ENCODE results near the gene AHNAK. TPM values are rescaled to one million over a fixed set of nuclear protein-coding genes. Genes with fewer than 3 reads are reported as not detected.
A peak's percentile ranks its signal among the peaks of the same experiment; 100 is the strongest.

Gene AHNAK
- total and polyA plus RNA-seq, 2 donors (not counting 1 experiment from before 2014, with no cell fraction given) = 220 to 762 TPM

GRCh38 chr11:62535802-62536201, 10.8 kb downstream of the AHNAK start:
- Histone ChIP-seq H4K20me1 (ENCODE audit: control insufficient read depth, extremely low read depth, insufficient read depth, low read length) (peaks cover 20% of the 10 kb centered on the region), H3K27me3 (ENCODE audit: control insufficient read depth, insufficient read depth, low read length) (no peaks in the 10 kb centered on the region), H2AFZ (ENCODE audit: low read length) (no peak overlapping the region), H3K9ac (ENCODE audit: insufficient read depth, low read length) (no peak overlapping the region), H3K36me3 (ENCODE audit: control insufficient read depth, insufficient read depth, low read length) (peaks cover 48% of the 10 kb centered on the region), H3K27ac (ENCODE audit: insufficient read depth, low read length) (peak overlapping the region; percentile 18), H3K4me1 (ENCODE audit: control insufficient read depth, extremely low read depth, insufficient read depth, low read length) (peaks cover 27% of the 10 kb centered on the region), H3K9me3 (ENCODE audit: control insufficient read depth, insufficient read depth, low read depth, low read length) (no peaks in the 10 kb centered on the region), H3K4me3 (replicated peaks in 1 of 4; ENCODE audit: control extremely low read depth in 1 of 4, insufficient read depth in 1 of 4, low read depth in 3 of 4, low read length in 4 of 4) (no peak overlapping the region), H3K4me2 (ENCODE audit: extremely low read depth, insufficient read depth, low read length) (no peak overlapping the region), H3K79me2 (ENCODE audit: control insufficient read depth, insufficient read depth, low read length) (peaks cover 98% of the 10 kb centered on the region)
- TF ChIP-seq EZH2 (IDR thresholded peaks at IDR 0.05; ENCODE audit: low read length, missing control alignments) = no peak
- TF ChIP-seq, protein P1, sequence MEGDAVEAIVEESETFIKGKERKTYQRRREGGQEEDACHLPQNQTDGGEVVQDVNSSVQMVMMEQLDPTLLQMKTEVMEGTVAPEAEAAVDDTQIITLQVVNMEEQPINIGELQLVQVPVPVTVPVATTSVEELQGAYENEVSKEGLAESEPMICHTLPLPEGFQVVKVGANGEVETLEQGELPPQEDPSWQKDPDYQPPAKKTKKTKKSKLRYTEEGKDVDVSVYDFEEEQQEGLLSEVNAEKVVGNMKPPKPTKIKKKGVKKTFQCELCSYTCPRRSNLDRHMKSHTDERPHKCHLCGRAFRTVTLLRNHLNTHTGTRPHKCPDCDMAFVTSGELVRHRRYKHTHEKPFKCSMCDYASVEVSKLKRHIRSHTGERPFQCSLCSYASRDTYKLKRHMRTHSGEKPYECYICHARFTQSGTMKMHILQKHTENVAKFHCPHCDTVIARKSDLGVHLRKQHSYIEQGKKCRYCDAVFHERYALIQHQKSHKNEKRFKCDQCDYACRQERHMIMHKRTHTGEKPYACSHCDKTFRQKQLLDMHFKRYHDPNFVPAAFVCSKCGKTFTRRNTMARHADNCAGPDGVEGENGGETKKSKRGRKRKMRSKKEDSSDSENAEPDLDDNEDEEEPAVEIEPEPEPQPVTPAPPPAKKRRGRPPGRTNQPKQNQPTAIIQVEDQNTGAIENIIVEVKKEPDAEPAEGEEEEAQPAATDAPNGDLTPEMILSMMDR (conservative IDR thresholded peaks at IDR 0.05 in 1 of 2, IDR thresholded peaks at IDR 0.05 in 1 of 2; ENCODE audit: low read depth in 1 of 2, low read length in 2 of 2) = no peak
- DNase-seq (ENCODE audit: low read depth in 2 of 2) = peak in 1 of 2 donors; percentile 46

DNA sequence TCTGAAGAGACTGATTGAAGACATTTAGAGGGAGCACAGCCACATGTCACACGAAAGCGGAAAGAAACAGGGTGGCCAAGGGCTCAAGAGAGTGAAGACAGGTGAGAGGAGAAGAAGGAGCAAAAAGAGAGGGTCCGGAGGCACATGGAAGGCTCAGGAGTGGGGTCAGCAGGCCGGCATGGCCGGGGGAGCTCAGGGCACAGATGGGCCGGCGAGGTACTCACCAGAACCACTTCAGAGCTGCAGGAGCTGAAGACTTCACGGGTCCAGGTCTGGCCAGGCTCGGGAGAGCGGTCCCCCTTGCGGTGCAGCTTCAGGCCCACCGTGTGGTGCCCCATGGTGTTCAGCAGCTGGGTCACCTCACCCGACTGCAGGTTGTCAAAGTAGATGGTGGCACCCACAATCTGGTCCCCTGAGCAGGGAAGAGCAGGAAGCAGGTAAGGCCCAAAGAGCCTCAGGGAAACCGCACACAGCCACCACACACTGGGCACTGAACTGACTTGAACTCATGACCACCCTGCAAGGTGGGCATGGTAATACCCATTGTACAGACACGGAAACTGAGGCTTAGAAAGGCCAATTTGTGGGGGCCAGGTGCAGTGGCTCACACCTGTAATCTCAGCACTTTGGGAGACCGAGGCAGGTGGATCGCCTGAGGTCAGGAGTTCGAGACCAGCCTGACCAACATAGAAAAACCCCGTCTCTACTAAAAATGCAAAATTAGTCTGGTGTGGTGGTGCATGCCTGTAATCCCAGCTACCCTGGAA, 11.6 kb downstream of the AHNAK start:
- Histone ChIP-seq H2AFZ (ENCODE audit: low read length) (no peak overlapping the region), H3K9ac (ENCODE audit: insufficient read depth, low read length) (no peak overlapping the region), H4K20me1 (ENCODE audit: control insufficient read depth, extremely low read depth, insufficient read depth, low read length) (peaks cover 13% of the 10 kb centered on the region), H3K4me1 (ENCODE audit: control insufficient read depth, extremely low read depth, insufficient read depth, low read length) (peaks cover 21% of the 10 kb centered on the region), H3K4me2 (ENCODE audit: extremely low read depth, insufficient read depth, low read length) (no peak overlapping the region), H3K9me3 (ENCODE audit: control insufficient read depth, insufficient read depth, low read depth, low read length) (no peaks in the 10 kb centered on the region), H3K4me3 (replicated peaks in 1 of 4; ENCODE audit: control extremely low read depth in 1 of 4, insufficient read depth in 1 of 4, low read depth in 3 of 4, low read length in 4 of 4) (no peak overlapping the region), H3K79me2 (ENCODE audit: control insufficient read depth, insufficient read depth, low read length) (peaks cover 98% of the 10 kb centered on the region), H3K27ac (ENCODE audit: insufficient read depth, low read length) (no peak overlapping the region), H3K36me3 (ENCODE audit: control insufficient read depth, insufficient read depth, low read length) (peaks cover 54% of the 10 kb centered on the region), H3K27me3 (ENCODE audit: control insufficient read depth, insufficient read depth, low read length) (no peaks in the 10 kb centered on the region)
- TF ChIP-seq EZH2 (IDR thresholded peaks at IDR 0.05; ENCODE audit: low read length, missing control alignments) = no peak
- TF ChIP-seq, protein P1 (conservative IDR thresholded peaks at IDR 0.05 in 1 of 2, IDR thresholded peaks at IDR 0.05 in 1 of 2; ENCODE audit: low read depth in 1 of 2, low read length in 2 of 2) = no peak
- no peak for DNase-seq (ENCODE audit: low read depth in 2 of 2)

DNA sequence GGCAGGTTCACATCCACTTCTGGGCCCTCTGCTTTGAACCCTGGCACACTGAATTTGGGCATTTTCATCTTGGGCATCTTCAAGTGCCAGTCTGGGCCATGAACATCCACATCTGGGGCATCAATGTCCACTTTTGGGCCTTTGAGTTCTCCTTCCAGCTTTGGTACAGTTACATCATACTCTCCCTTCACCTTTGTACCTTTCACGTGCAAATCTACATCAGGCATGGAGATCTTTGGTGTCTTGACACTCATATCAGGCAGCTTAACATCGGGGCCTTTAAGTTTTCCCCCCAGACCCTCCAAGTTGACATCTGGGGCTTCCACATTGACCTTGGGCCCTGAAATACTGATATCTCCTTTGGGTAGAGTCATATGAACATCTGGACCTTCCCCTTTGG, 14.5 kb downstream of the AHNAK start:
- DNase-seq (ENCODE audit: low read depth in 2 of 2) = no peak
- no peak overlapping the region for H3K27ac ChIP-seq (ENCODE audit: insufficient read depth, low read length)
- no peak overlapping the region for H3K9ac ChIP-seq (ENCODE audit: insufficient read depth, low read length)
- H3K9me3 ChIP-seq (ENCODE audit: control insufficient read depth, insufficient read depth, low read depth, low read length) = no peaks in the 10 kb centered on the region
- H2AFZ ChIP-seq (ENCODE audit: low read length) = no peak overlapping the region
- TF ChIP-seq, protein P1 (conservative IDR thresholded peaks at IDR 0.05 in 1 of 2, IDR thresholded peaks at IDR 0.05 in 1 of 2; ENCODE audit: low read depth in 1 of 2, low read length in 2 of 2) = no peak
- no peak for TF ChIP-seq EZH2 (IDR thresholded peaks at IDR 0.05; ENCODE audit: low read length, missing control alignments)
- H3K27me3 ChIP-seq (ENCODE audit: control insufficient read depth, insufficient read depth, low read length) = no peaks in the 10 kb centered on the region
- H3K36me3 ChIP-seq (ENCODE audit: control insufficient read depth, insufficient read depth, low read length) = peaks cover 59% of the 10 kb centered on the region
- H3K4me2 ChIP-seq (ENCODE audit: extremely low read depth, insufficient read depth, low read length) = no peak overlapping the region
- H3K4me1 ChIP-seq (ENCODE audit: control insufficient read depth, extremely low read depth, insufficient read depth, low read length) = peaks cover 2% of the 10 kb centered on the region
- no peak overlapping the region for H3K4me3 ChIP-seq (replicated peaks in 1 of 4; ENCODE audit: control extremely low read depth in 1 of 4, insufficient read depth in 1 of 4, low read depth in 3 of 4, low read length in 4 of 4)
- H4K20me1 ChIP-seq (ENCODE audit: control insufficient read depth, extremely low read depth, insufficient read depth, low read length) = no peaks in the 10 kb centered on the region
- peaks cover 97% of the 10 kb centered on the region for H3K79me2 ChIP-seq (ENCODE audit: control insufficient read depth, insufficient read depth, low read length)

All from fibroblast of lung (primary cell).